ENCODE results near the gene C1orf21.

The C1orf21 gene

GRCh38 chr1:184517130-184517529, 130.3 kb downstream of the C1orf21 start:
- no peak overlapping the region for H3K18ac ChIP-seq (ENCODE audit: low read depth in 1 of 2, low read length in 2 of 2)
- no peak overlapping the region for H2BK120ac ChIP-seq (ENCODE audit: low read depth, low read length)
- DNase-seq, result no peak
- no peak overlapping the region for H2BK12ac ChIP-seq (ENCODE audit: low read length in 2 of 2)
- H2BK15ac ChIP-seq (ENCODE audit: low read depth, poor library complexity, severe bottlenecking), result no peak overlapping the region
- no peak overlapping the region for H4K8ac ChIP-seq (ENCODE audit: low read length)
- H2AK5ac ChIP-seq (ENCODE audit: low read length, severe bottlenecking), result no peak overlapping the region
- no peak overlapping the region for H3K23ac ChIP-seq (ENCODE audit: low read length in 2 of 2)
- no peak overlapping the region for H4K91ac ChIP-seq (ENCODE audit: low read length)
- no peak overlapping the region for H3K14ac ChIP-seq (ENCODE audit: low read length in 2 of 2)
- peaks cover 0 to 16% of the 10 kb centered on the region in 2 experiments for H3K36me3 ChIP-seq (ENCODE audit: control insufficient read depth in 1 of 2, insufficient read depth in 2 of 2, low read depth in 1 of 2, low read length in 2 of 2)
- H2BK5ac ChIP-seq (ENCODE audit: low read depth, low read length, poor library complexity, severe bottlenecking), result no peak overlapping the region
- no peak overlapping the region for H3K4ac ChIP-seq (ENCODE audit: low read depth in 1 of 2, low read length in 2 of 2)
- H3K4me2 ChIP-seq (ENCODE audit: low read length, poor library complexity, severe bottlenecking), result no peak overlapping the region
- H3K27ac ChIP-seq (ENCODE audit: low read length, poor library complexity, severe bottlenecking), result no peak overlapping the region
- H3K9me3 ChIP-seq (ENCODE audit: control insufficient read depth, low read length), result no peaks in the 10 kb centered on the region
- no peaks in the 10 kb centered on the region for H3K27me3 ChIP-seq (ENCODE audit: control insufficient read depth in 1 of 2, insufficient read depth in 1 of 2, low read length in 2 of 2)
- H3K9ac ChIP-seq (ENCODE audit: low read length), result no peak overlapping the region
- no peaks in the 10 kb centered on the region for H3K79me1 ChIP-seq (replicated peaks; ENCODE audit: low read length, poor library complexity, severe bottlenecking)
- no peak overlapping the region for H2AFZ ChIP-seq (ENCODE audit: low read depth, low read length)
- no peak overlapping the region for H3K4me3 ChIP-seq (ENCODE audit: insufficient read depth in 1 of 2, low read depth in 1 of 2, low read length in 2 of 2)
- peaks cover 2% of the 10 kb centered on the region for H3K4me1 ChIP-seq (ENCODE audit: control insufficient read depth, insufficient read depth, low read depth, low read length)

- Histone ChIP-seq H3K4me1 (ENCODE audit: control insufficient read depth, insufficient read depth, low read depth, low read length) (peaks cover under 1% of the 10 kb centered on the region), H3K9me3 (ENCODE audit: control insufficient read depth, low read length) (no peaks in the 10 kb centered on the region), H2BK120ac (ENCODE audit: low read depth, low read length) (no peak overlapping the region), H3K36me3 (ENCODE audit: control insufficient read depth in 1 of 2, insufficient read depth in 2 of 2, low read depth in 1 of 2, low read length in 2 of 2) (peaks cover 0 to 16% of the 10 kb centered on the region in 2 experiments), H4K8ac (ENCODE audit: low read length) (no peak overlapping the region), H3K23ac (ENCODE audit: low read length in 2 of 2) (no peak overlapping the region), H3K79me1 (replicated peaks; ENCODE audit: low read length, poor library complexity, severe bottlenecking) (no peaks in the 10 kb centered on the region), H2BK15ac (ENCODE audit: low read depth, poor library complexity, severe bottlenecking) (no peak overlapping the region), H3K18ac (ENCODE audit: low read depth in 1 of 2, low read length in 2 of 2) (no peak overlapping the region), H3K4ac (ENCODE audit: low read depth in 1 of 2, low read length in 2 of 2) (no peak overlapping the region), H2BK5ac (ENCODE audit: low read depth, low read length, poor library complexity, severe bottlenecking) (no peak overlapping the region), H3K4me2 (ENCODE audit: low read length, poor library complexity, severe bottlenecking) (no peak overlapping the region), H4K91ac (ENCODE audit: low read length) (no peak overlapping the region), H2AFZ (ENCODE audit: low read depth, low read length) (no peak overlapping the region), H3K4me3 (ENCODE audit: insufficient read depth in 1 of 2, low read depth in 1 of 2, low read length in 2 of 2) (no peak overlapping the region), H2BK12ac (ENCODE audit: low read length in 2 of 2) (no peak overlapping the region), H3K9ac (ENCODE audit: low read length) (no peak overlapping the region), H3K14ac (ENCODE audit: low read length in 2 of 2) (no peak overlapping the region), H3K27me3 (ENCODE audit: control insufficient read depth in 1 of 2, insufficient read depth in 1 of 2, low read length in 2 of 2) (no peaks in the 10 kb centered on the region), H3K27ac (ENCODE audit: low read length, poor library complexity, severe bottlenecking) (no peak overlapping the region), H2AK5ac (ENCODE audit: low read length, severe bottlenecking) (no peak overlapping the region)
- 42% methylated on average over 4 of the region's 4 CpGs for WGBS
- DNase-seq, result no peak
Observed at GRCh38 chr1:184518736-184519357, 132.0 kb downstream of the C1orf21 start.

- no peak overlapping the region for H2BK5ac ChIP-seq (ENCODE audit: low read depth, low read length, poor library complexity, severe bottlenecking)
- H3K18ac ChIP-seq (ENCODE audit: low read depth in 1 of 2, low read length in 2 of 2), result peak overlapping the region in 1 of 2 experiments; percentile 34
- no peak for DNase-seq
- H2BK15ac ChIP-seq (ENCODE audit: low read depth, poor library complexity, severe bottlenecking), result no peak overlapping the region
- no peaks in the 10 kb centered on the region for H3K27me3 ChIP-seq (ENCODE audit: control insufficient read depth in 1 of 2, insufficient read depth in 1 of 2, low read length in 2 of 2)
- no peak overlapping the region for H3K4me3 ChIP-seq (ENCODE audit: insufficient read depth in 1 of 2, low read depth in 1 of 2, low read length in 2 of 2)
- no peak overlapping the region for H2BK12ac ChIP-seq (ENCODE audit: low read length in 2 of 2)
- no peak overlapping the region for H4K91ac ChIP-seq (ENCODE audit: low read length)
- no peaks in the 10 kb centered on the region for H3K9me3 ChIP-seq (ENCODE audit: control insufficient read depth, low read length)
- no peak overlapping the region for H3K4ac ChIP-seq (ENCODE audit: low read depth in 1 of 2, low read length in 2 of 2)
- H2AK5ac ChIP-seq (ENCODE audit: low read length, severe bottlenecking), result no peak overlapping the region
- H3K27ac ChIP-seq (ENCODE audit: low read length, poor library complexity, severe bottlenecking), result no peak overlapping the region
- peaks cover 0 to 16% of the 10 kb centered on the region in 2 experiments for H3K36me3 ChIP-seq (ENCODE audit: control insufficient read depth in 1 of 2, insufficient read depth in 2 of 2, low read depth in 1 of 2, low read length in 2 of 2)
- H3K79me1 ChIP-seq (replicated peaks; ENCODE audit: low read length, poor library complexity, severe bottlenecking), result no peaks in the 10 kb centered on the region
- no peak overlapping the region for H2BK120ac ChIP-seq (ENCODE audit: low read depth, low read length)
- no peak overlapping the region for H3K23ac ChIP-seq (ENCODE audit: low read length in 2 of 2)
- no peak overlapping the region for H2AFZ ChIP-seq (ENCODE audit: low read depth, low read length)
- no peaks in the 10 kb centered on the region for H3K4me1 ChIP-seq (ENCODE audit: control insufficient read depth, insufficient read depth, low read depth, low read length)
- peak overlapping the region; percentile 42 for H3K9ac ChIP-seq (ENCODE audit: low read length)
- no peak overlapping the region for H3K4me2 ChIP-seq (ENCODE audit: low read length, poor library complexity, severe bottlenecking)
- no peak overlapping the region for H3K14ac ChIP-seq (ENCODE audit: low read length in 2 of 2)
- no peak overlapping the region for H4K8ac ChIP-seq (ENCODE audit: low read length)
- 91% methylated on average over 2 of the region's 2 CpGs for WGBS
Observed at GRCh38 chr1:184520336-184520735, 133.5 kb downstream of the C1orf21 start.

- H3K4me1 ChIP-seq (ENCODE audit: control insufficient read depth, insufficient read depth, low read depth, low read length), result no peaks in the 10 kb centered on the region
- H2BK12ac ChIP-seq (ENCODE audit: low read length in 2 of 2), result no peak overlapping the region
- no CpG with 5 or more reads among the region's 1 CpG for WGBS
- no peak overlapping the region for H3K18ac ChIP-seq (ENCODE audit: low read depth in 1 of 2, low read length in 2 of 2)
- no peak overlapping the region for H2BK15ac ChIP-seq (ENCODE audit: low read depth, poor library complexity, severe bottlenecking)
- H3K79me1 ChIP-seq (replicated peaks; ENCODE audit: low read length, poor library complexity, severe bottlenecking), result no peaks in the 10 kb centered on the region
- H2BK5ac ChIP-seq (ENCODE audit: low read depth, low read length, poor library complexity, severe bottlenecking), result no peak overlapping the region
- no peaks in the 10 kb centered on the region for H3K36me3 ChIP-seq (ENCODE audit: control insufficient read depth in 1 of 2, insufficient read depth in 2 of 2, low read depth in 1 of 2, low read length in 2 of 2)
- DNase-seq, result no peak
- no peak overlapping the region for H4K91ac ChIP-seq (ENCODE audit: low read length)
- H2AK5ac ChIP-seq (ENCODE audit: low read length, severe bottlenecking), result no peak overlapping the region
- no peak overlapping the region for H2BK120ac ChIP-seq (ENCODE audit: low read depth, low read length)
- H3K23ac ChIP-seq (ENCODE audit: low read length in 2 of 2), result no peak overlapping the region
- no peak overlapping the region for H3K27ac ChIP-seq (ENCODE audit: low read length, poor library complexity, severe bottlenecking)
- H3K4me2 ChIP-seq (ENCODE audit: low read length, poor library complexity, severe bottlenecking), result no peak overlapping the region
- no peak overlapping the region for H4K8ac ChIP-seq (ENCODE audit: low read length)
- no peak overlapping the region for H2AFZ ChIP-seq (ENCODE audit: low read depth, low read length)
- H3K14ac ChIP-seq (ENCODE audit: low read length in 2 of 2), result no peak overlapping the region
- no peak overlapping the region for H3K4ac ChIP-seq (ENCODE audit: low read depth in 1 of 2, low read length in 2 of 2)
- H3K4me3 ChIP-seq (ENCODE audit: insufficient read depth in 1 of 2, low read depth in 1 of 2, low read length in 2 of 2), result no peak overlapping the region
- H3K27me3 ChIP-seq (ENCODE audit: control insufficient read depth in 1 of 2, insufficient read depth in 1 of 2, low read length in 2 of 2), result no peaks in the 10 kb centered on the region
- no peaks in the 10 kb centered on the region for H3K9me3 ChIP-seq (ENCODE audit: control insufficient read depth, low read length)
- H3K9ac ChIP-seq (ENCODE audit: low read length), result no peak overlapping the region
Observed at GRCh38 chr1:184524248-184524647, 137.4 kb downstream of the C1orf21 start.
